ENCODE results near the gene FRMD7.
"Not testable (repeated sequence)": the region's sequence is repeated elsewhere in the genome, so short reads cannot be mapped to it uniquely, and the experiment has no call there.

Gene FRMD7

DNA sequence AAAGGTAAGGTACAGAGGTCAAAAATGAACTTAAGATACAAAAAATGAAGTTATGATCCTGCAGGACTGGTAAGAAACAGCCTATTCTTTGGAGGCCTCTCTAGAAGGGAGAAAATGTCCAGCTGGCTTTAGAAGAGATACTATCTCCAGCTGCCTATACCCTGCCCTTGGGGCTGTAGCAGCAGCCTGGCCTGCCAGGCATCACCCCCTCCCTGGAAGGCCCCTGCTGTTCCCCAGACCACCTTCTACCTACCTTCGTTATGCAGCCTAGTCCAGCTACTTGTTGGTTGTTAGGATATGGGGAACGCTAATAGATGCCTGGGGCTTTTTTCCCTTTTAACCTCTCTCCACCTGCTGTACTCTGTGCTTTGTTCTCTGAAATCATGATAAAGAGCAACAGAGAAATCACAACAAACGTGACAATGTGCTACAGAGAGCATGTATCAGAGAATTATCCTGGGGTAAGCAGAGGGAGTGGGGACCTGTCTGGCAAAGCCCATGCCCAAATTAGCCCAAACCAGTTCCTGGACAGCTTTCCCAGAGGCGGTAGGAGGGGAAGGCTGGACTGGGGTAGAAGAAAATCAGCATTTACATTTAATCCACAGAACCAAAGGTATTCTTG is 34.5 kb downstream of the FRMD7 start:
- no peak for DNase-seq

DNA sequence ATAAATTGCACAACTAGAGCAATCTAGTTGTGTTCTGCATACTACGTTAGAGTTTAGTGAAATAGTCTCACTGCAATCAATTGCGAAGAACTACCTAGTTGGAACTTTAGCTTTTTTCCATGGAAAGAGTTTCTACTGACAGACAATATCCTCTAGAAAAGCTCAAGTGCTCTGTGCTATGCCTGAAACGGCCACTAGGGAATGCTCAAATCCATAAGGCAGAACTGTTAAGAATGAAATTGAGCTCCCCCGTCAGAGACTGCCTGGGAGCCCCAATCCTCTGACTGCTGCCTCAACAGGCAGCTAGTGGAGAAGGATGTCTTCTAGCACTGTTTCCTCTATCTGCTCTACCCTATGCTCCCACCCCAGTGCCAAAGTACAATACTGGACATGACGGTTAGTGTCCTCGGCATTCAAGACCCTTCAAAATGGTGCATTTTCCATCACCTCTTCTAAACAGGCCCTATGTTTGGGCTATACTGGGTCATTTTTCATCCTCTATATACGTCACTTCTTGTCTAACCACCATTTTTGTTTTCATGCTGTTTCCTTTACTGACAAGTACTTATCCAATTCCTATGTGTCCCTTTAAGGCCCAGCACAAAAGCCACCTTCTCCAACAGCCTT is 35.3 kb downstream of the FRMD7 start:
- peak; percentile 46 to 57 for DNase-seq

DNA sequence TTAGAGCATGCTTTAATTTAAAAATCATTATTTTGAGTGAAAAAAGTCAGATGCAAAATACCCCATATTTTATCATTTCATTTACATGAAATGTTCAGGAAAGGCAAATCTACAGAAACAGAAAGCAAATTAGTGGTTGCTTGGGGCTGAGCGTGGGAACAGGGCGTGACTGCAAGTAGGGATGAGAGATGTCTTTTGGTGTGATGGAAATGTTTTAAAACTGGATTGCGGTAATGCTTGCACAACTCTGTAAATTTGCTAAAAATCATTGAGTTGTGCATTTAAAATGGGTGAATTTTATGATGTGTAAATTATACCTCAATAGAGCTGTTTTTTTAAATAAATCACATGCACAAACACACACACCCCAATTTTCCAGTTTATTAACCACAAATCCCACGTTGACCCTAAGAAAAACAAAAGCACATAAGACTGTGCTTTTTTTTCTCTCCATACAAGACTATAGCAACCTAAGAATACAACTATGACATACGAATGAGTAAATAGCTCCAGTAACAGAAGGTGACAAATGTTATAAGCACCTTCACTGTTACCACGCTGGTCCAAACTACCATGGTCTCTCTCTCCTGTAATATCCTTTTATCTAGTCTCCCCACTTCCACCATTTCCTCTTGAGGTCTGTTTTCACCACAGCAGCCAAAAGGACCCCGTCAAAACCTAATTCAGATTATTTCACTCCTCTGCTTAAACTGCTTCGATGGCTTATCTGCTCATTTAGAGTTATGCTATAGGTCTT is 37.2 kb downstream of the FRMD7 start:
- peak; percentile 4 to 15 for DNase-seq

DNA sequence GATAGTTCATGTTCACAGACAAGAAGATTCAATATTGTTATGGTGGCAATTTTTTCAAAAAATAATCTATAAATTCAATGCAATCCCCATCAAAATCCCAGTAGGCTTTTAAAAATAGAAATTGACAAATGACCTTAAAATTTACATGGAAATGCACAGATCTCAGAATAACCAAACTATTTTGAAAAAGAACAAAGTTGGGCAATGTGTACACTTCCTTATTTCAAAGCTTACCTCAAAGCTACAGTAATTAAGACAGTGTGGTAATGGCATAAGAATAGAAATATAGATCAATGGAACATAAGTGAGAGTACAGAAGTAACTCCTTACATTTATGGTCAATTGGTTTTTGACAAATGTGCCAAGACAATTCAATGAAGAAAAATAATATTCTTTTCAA is 39.0 kb downstream of the FRMD7 start:
- no peak for DNase-seq

DNA sequence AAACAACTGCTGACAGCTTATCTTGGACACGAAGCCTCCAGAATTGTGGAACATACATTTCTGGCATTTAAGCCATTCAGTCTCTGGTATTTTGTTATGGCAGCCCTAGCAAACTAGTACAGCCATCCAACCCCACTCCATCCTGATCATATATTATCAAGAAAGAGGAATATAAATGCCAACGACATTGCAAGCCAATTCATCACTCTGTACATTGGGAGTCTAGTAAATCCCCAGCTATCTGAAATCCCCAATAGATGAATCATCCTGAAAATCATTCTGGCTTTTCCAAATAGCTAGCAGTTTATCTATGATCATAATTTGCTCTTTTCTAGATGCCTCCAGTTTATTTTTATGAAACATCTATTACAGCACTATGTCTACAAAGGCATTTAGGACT is 41.1 kb downstream of the FRMD7 start:
- no peak for DNase-seq

DNA sequence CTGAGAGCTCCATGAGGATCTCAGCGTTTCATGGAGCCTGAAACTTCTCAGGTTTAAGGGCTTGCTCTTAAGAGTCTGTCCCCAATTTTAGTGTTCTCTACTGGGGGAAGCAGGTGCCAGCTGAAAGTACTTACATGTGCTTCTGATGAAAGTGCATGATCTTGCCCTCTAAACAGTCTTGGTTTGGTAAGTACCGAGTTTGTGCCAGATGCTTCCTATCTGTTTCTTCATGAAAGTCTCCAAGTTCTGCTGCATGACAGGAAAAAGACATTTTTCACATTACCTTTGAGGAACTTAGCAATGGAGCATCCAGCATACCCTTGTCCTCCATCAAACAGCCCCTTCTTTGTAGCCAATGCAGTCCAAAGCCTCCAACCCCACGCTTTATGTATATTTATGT is 42.0 kb downstream of the FRMD7 start:
- no peak for DNase-seq

DNA sequence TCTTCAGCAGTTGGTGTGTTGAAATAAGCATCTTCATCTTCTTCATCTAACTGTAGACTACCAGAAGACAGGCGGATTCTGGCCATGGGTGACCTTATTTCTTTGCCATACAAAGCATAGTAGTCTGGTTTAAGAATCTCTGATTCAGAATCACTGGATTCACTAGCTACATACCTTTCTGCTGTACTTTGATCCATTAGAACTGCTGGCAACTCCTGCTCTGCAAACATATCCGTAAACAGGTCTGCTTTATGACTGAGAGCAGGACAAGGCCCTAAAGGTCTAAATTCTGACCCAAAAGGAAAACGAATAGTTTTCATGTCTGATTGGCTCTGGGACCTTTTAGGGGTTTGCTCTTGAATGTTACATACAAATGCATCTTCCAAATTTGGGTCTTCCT is 49.9 kb downstream of the FRMD7 start:
- DNase-seq: no peak

DNA sequence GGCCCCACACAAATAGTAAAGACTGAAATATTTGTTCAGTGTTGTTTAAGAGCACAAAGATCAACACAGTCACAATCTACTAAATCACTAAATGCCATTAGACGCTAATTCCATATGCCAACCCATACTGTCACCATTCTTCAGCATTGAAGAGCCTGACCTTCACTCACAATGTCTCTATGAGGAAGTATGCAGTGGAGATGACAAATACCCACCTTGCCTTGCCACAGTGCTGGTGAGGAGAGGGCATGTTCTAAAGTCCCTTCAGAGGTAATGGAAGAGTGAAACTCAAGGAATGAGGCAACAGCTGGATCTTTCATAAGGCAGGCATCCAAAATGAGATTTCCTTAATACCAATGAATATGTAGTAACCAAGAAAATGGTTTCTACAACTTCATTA is 50.4 kb downstream of the FRMD7 start:
- no peak for DNase-seq

DNA sequence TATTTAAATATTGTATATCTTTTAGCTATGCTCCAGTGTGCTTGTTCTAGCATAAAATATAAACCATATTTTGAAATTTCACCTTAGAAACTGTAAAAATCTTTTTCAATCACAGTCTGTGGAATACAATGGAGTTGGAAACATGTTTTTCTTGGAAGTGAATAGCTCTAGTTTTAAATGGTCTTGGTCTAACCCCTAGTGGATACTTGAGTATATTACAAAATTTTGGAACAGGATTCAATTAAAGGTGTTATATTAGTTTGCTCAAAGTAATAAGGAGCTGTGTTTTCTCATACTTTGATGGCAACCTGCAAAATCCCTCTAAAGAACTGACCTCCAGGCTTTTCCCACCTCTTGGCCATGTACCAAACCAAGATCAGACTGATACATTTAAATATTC is 56.6 kb downstream of the FRMD7 start:
- peak; percentile 17 to 20 for DNase-seq

DNA sequence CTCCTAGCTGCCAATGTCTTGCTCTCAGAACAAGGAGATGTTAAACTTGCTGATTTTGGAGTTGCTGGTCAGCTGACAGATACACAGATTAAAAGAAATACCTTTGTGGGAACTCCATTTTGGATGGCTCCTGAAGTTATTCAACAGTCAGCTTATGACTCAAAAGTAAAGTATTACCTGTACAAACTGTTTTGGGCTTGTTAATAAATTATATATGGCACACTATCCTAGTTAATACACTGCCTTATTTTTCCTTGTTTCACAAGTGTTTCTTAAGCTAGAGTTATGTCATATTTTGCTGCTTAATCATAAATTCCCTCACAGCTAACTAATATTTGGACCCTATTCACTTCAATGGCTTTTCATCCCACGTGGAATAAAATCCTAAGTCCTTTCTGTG is 59.4 kb downstream of the FRMD7 start:
- no peak for DNase-seq

DNA sequence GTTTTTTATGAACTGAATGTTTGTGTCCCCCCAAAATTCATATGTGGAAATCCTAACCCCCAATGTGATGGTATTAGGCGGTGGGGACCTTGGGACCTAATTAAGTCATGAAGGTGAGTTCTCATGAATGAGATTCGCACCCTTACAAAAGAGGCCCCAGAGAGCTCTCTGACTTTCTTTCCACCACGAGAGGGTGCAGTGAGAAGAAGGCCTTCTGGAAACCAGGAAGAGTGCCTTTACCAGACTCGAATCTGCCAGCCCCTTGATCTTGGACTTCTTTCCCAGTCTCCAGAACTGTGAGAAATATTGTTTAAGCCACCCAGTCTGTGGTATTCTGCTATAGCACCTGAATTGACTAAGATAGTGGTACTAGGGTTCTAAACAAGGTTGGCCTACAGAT is 64.0 kb downstream of the FRMD7 start:
- DNase-seq: no peak

DNA sequence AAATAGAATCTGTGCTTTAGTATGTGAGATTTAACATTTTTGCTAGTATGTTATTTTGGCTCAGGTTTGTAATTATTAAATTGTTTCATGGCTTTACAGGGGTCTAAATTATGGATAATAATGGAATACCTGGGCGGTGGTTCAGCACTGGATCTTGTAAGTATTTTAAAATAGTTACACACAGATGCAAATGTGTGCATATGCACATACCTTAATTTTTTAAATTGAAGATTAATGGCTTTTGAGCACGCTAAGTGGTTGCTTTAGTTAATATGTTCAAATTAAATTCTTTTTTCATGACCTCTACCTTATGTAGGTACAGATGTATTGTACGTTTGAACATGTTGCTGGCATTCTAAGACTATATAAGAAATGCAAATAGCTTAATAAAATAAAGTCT is 64.5 kb downstream of the FRMD7 start:
- DNase-seq: no peak

DNA sequence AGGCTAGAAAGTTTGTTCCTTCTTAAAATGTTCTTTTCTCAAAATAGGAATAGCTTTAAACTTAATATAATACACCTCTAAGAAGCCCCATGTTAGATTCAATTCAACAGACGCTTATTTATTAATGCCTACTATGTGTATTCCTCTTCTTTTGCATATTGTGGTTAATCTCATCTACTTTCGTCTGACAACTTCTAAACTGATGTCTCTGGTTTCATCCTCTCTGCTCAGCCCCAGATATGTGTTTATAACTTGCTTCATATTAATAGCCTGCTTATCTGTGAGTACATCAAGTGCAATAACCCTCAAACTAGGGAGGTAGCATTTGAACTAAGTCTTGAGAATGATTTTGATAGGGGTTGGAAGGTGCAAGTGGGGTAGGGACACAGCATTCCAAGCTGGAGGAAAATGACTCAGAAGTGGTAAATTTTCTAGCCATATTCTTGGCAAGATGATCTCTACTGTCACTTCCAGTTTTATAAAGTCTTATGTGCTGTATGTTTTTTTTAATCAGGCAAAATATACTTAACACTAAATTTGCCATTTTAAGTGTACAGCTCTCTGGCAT is 67.8 kb downstream of the FRMD7 start:
- DNase-seq: no peak

DNA sequence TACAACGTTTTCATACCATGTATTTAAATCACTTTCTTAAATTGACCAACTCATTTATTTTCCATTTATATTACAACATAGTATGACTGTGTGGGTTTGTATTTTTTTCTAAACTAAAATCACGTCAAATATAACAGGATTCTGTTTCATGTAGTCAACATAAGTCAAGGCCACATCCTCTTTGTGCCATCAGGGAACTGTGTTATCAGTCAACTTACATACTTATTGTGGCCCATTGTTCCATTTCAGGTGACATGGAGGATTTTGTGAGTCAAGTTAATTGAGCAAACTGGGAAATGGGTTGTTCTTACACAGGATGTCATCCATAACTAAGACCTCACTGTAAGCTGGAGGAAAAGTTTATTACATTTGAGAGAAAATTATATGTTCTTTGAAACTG is 68.8 kb downstream of the FRMD7 start:
- DNase-seq: no peak

DNA sequence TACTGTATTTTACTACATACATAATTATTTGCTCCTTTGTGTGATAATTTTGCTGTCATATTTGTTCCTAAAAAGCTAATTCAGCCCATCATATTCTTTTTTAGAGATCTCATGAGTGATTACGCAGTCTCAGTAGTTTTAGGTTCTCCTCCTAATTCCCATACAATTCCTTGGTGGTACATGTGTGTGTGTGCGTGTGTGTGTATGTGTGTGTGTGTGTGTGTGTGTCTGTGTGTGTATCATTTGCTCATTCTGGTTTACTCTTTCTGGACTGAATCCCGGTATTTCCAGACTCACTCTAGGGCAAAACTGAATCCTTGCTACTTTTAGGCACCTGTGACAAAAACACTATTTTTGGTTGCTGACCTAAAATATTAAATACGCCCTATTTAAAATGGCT is 69.8 kb downstream of the FRMD7 start:
- DNase-seq: no peak

DNA sequence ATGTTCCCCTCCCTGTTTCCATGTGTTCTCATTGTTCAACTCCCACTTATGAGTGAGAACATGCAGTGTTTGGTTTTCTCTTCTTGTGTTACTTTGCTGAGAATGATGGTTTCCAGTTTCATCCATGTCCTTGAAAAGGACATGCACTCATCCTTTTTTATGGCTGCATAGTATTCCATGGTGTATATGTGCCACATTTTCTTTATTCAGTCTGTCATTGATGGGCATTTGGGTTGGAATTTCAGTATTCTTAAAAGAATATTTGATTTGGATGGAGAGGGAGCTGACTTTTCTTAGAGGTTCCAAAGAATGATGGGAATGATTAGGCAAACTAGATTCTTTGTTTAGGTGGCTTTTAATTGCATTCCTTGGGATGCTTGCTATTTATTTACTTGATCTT is 76.0 kb downstream of the FRMD7 start:
- not testable (repeated sequence) for DNase-seq

DNA sequence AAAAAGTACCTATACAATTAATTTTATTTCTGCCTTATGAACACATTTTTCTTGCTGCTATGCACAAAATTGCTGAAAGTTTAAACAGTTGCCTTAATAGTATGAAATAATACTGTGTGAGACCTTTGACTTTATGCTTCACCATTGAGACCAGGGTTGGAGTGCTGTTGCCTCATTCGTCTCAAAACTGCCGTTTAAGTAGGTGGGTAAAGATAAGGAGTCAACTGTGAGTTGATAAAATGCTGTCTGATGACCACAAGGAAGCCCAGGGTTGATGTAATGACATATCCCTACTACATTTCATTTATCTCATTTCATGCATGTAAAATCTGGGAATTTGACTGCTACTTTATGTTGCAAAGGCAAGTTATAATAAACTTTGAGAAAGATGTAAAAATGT is 81.3 kb downstream of the FRMD7 start:
- DNase-seq: no peak

DNA sequence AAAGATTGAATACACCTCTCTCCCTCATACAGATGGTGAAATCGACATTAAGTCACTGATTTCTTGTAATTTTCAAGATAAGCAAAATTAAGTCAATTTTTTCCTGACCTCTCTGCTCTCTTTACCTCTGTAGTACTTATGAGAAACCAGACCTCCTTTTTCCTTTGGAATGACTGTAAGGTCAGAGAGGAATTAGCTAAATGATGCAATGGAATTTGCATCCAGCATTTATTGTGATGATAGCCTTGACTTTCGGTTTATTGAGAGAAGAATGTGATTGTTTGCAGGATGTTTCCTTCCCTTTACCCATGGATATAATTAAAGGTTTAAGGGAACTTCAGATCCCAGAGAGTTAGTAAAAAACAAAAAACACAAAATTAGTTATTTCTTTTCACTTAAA is 82.4 kb downstream of the FRMD7 start:
- DNase-seq: no peak

DNA sequence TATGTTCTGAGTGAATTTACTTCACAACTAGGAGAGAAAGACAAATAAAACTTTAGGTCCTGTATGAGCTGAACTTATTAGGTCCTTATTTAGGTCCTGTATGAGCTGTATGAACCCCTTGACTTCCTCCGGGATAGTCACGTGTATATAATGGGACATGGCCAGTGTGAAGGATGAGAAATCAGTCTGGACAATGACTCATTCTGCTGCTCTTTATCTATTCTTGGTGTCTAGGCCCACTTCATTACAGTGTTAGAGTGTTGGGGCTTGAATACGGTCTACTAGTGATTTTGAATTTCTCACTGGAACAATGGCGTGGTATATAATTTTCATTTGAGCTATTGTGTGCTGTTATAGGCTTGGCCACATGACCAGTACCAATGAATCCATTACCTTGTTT is 82.9 kb downstream of the FRMD7 start:
- DNase-seq: no peak

DNA sequence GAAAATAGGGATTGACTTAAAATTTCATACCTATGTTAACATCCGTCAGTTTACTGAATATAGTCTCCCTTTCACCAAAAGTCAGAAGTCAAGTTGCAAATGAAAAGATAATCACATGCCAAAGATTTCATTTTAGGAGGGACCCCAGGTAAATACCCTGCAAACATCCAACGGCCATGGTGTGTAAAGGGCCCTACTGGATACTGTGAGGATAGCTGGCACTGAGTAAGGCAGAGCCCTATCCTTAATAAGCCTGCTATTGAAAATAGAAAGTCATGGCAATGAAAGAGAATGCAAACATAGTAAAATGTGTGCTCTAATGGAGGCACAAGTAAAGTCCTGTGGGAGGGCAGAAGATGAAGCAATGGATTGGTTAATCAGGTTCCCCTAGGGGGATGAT is 83.8 kb downstream of the FRMD7 start:
- DNase-seq: no peak

DNA sequence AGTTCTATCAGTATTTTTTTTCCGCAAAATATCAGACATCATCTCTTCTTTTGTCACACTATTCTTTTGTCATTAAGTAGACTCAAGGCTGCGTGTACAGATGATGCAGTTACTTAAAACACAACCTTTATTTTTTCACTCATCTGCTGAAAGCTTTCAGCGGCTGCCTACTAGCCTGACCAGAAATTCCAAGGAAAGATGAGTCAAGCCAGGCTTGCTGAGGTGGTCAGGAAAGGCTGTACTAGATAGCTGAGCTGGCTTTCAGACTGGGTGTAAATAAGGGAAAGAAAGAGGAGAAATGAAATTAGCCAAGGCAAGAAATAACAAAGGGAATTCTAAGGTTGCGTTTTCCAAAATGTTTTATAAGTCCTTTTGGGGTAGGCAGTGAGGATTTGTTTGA is 86.8 kb downstream of the FRMD7 start:
- DNase-seq: no peak

DNA sequence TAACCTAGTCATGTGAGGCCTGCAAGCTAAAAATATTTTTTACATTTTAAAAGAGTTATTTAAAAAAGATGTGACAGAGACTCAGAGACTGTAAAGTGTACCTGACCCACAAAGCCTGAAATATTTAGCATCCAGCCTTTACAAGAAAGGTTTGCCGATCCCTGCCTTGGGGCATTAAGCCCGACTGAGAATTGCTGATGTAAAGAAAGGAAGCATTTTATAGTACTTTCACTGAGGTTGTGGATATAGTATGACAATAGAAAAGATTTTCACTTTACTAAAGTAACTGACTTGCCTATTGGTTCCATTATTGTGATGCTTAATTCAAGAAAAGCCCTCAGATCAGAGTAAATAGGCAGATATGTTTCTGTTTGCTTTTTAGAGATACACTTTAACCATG is 87.8 kb downstream of the FRMD7 start:
- no peak for DNase-seq

DNA sequence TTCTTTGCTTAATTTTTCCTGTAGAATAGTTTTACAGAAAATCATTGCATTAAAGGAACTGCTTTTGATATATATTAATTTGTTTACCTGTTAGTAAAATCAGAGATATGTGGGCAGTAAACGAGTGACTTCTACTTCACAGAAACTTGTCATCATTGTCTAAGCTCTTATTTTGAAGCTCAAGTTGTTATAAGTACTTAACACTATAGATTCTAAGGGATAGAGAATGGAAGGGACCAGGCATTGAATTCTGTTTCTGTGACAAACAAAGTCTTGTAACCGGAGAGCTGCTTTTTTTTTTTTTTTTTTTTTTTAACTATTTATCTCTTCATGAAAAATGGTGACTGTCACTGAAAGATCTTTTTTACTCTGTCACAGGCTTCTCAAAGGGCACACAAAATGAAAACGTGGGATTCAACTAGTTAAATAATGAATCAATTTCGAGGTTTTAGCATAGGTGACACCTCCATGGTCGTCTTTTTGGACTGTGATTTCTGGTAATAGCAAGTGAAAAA is 90.3 kb downstream of the FRMD7 start:
- no peak for DNase-seq

DNA sequence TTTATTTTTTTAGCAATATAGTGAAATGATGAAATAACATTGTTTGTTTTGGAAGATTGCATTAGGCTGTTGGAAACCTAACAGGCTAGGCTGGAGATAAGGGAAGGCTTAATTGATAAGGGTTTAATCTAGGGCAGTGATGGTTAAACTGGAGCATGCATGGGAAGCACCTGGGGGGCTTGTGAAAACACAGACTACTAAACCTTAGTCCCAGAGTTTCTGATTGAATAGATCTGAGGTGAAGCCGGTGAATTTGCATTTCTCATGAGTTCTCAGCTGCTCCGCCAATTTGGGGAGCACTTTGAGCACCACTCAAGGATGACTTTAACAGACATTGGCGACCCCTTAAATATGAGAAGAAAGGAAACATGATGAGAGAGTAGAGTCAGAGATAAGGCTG is 93.2 kb downstream of the FRMD7 start:
- no peak for DNase-seq

All from Kasumi-1 (cell line).